HEK293 (cell line): ENCODE data around the gene SLC26A6.

Source experiments
- CTCF ChIA-PET: fragments of 350-600 bp; formaldehyde crosslinking; extraction: SDS; loops from one replicate; lab custom pipeline; 2021; ENCODE audit warnings: antibody characterized with exemption; lab: Yijun Ruan, JAX
- POLR2A ChIA-PET: fragments of 300-600 bp; formaldehyde crosslinking; extraction: SDS; loops from one replicate; lab custom pipeline; 2020; ENCODE audit warnings: antibody characterized with exemption, inconsistent platforms; lab: Yijun Ruan, JAX
- H3K27ac ChIP-seq: fragments of 200-500 bp; sonication (Bioruptor generic); 2 replicates; pipeline ENCODE4 v1.5.1; 2014; ENCODE audit warnings: low read depth, low read length, control low read depth, inconsistent platforms; ENCODE audit errors: extremely low read depth
- H3K36me3 ChIP-seq, 2 experiments: fragments of 200-500 bp in 1 of 2; sonication (Bioruptor generic) in 1 of 2; 1 replicate in 1 of 2; 2 replicates in 1 of 2; pipeline ENCODE4 v1.5.1; 2014 to 2017; ENCODE audit warnings: inconsistent platforms in 2 of 2, low read length in 2 of 2; ENCODE audit not compliant: control insufficient read depth in 2 of 2, insufficient read depth in 1 of 2
- H3K4me1 ChIP-seq: fragments of 200-500 bp; sonication (Bioruptor generic); 2 replicates; pipeline ENCODE4 v1.5.1; 2014; ENCODE audit warnings: mild to moderate bottlenecking, low read length, inconsistent platforms; ENCODE audit not compliant: control insufficient read depth, insufficient read depth
- H3K4me3 ChIP-seq: 2 replicates; pipeline ENCODE4 v1.5.1; 2011; ENCODE audit warnings: low read depth, mild to moderate bottlenecking, control low read depth, low read length, moderate library complexity
- H3K9me3 ChIP-seq: fragments of 200-500 bp; sonication (Bioruptor generic); 2 replicates; pipeline ENCODE4 v1.5.1; 2014; ENCODE audit warnings: low read depth, low read length, inconsistent platforms; ENCODE audit not compliant: control insufficient read depth, insufficient read depth
- BCL11A ChIP-seq: fragments of 450-650 bp; formaldehyde crosslinking; IDR thresholded peaks from 2 replicates; pipeline ENCODE4 v1.5.1; 2016; ENCODE audit warnings: low read depth, missing biosample characterization, missing genetic modification characterization
- ZNF133 ChIP-seq: fragments of 450-650 bp; formaldehyde crosslinking; IDR thresholded peaks from 2 replicates; pipeline ENCODE4 v1.5.1; 2016; ENCODE audit warnings: missing biosample characterization, missing genetic modification characterization
- ZNF366 ChIP-seq: fragments of 450-650 bp; formaldehyde crosslinking; conservative IDR thresholded peaks from 2 replicates; pipeline ENCODE4 v1.5.1; 2016; ENCODE audit warnings: missing biosample characterization, missing genetic modification characterization
- ZNF391 ChIP-seq: fragments of 450-650 bp; formaldehyde crosslinking; IDR thresholded peaks from 2 replicates; pipeline ENCODE4 v1.5.1; 2016; ENCODE audit warnings: low read depth, missing biosample characterization, missing genetic modification characterization, borderline replicate concordance
- ZNF548 ChIP-seq: fragments of 450-650 bp; formaldehyde crosslinking; IDR thresholded peaks from 2 replicates; pipeline ENCODE4 v1.5.1; 2016; ENCODE audit warnings: missing biosample characterization, missing genetic modification characterization
- ZNF837 ChIP-seq: fragments of 450-650 bp; formaldehyde crosslinking; IDR thresholded peaks from 2 replicates; pipeline ENCODE4 v1.5.1; 2016; ENCODE audit warnings: missing biosample characterization, missing genetic modification characterization
- TF ChIP-seq, protein P1 (sequence below): fragments of 450-650 bp; formaldehyde crosslinking; conservative IDR thresholded peaks from 2 replicates; pipeline ENCODE4 v1.5.1; 2016; ENCODE audit warnings: low read depth, missing biosample characterization, missing genetic modification characterization
- TF ChIP-seq, protein P2 (sequence below): fragments of 450-650 bp; formaldehyde crosslinking; IDR thresholded peaks from 2 replicates; pipeline ENCODE4 v1.5.1; 2016; ENCODE audit warnings: missing biosample characterization, missing genetic modification characterization, borderline replicate concordance
- TF ChIP-seq, protein P3 (sequence below): fragments of 450-650 bp; formaldehyde crosslinking; IDR thresholded peaks from 2 replicates; pipeline ENCODE4 v1.5.1; 2016; ENCODE audit warnings: missing biosample characterization, missing genetic modification characterization, borderline replicate concordance

SLC26A6 gene

DNA sequence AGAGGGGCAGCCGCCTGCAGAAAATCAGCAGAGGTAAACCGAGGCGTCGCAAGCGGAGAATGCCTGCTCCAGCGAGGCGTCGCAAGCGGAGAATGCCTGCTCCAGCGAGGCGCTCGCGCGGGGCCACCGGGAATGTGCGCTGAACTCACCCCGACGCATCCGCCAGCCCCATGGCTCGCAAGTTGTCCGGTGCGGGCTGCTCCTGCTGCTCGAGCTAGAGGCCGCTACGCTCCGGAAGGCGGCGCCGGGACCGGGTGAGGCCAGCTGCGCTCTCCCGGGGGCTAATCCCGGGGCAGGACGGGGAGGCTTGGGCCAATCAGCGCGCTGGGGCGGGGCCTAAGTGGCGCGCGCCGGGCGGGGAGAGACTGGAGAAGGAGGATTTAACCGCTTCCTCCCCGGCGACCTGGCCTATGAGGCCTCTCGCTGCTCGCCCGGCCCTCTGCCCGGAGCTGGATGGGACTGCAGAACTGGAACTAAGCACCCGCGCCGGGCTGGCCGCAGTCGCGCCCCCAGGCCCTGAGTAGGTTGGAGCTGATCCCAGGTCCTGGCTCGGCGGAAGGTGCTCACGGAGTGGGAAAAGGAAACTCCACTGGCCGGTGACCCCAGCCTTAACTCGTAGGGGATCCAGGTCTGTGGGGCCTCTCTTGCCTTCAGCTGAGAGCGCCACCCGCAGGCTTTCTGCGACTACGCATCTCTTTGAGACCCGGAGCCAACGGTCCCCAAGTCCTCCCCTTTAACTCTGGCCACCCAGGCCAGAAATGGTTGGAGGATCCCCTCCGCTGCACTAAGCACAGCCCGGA is at the start of gene SLC26A6 (continued):
- TF ChIP-seq, protein P1, sequence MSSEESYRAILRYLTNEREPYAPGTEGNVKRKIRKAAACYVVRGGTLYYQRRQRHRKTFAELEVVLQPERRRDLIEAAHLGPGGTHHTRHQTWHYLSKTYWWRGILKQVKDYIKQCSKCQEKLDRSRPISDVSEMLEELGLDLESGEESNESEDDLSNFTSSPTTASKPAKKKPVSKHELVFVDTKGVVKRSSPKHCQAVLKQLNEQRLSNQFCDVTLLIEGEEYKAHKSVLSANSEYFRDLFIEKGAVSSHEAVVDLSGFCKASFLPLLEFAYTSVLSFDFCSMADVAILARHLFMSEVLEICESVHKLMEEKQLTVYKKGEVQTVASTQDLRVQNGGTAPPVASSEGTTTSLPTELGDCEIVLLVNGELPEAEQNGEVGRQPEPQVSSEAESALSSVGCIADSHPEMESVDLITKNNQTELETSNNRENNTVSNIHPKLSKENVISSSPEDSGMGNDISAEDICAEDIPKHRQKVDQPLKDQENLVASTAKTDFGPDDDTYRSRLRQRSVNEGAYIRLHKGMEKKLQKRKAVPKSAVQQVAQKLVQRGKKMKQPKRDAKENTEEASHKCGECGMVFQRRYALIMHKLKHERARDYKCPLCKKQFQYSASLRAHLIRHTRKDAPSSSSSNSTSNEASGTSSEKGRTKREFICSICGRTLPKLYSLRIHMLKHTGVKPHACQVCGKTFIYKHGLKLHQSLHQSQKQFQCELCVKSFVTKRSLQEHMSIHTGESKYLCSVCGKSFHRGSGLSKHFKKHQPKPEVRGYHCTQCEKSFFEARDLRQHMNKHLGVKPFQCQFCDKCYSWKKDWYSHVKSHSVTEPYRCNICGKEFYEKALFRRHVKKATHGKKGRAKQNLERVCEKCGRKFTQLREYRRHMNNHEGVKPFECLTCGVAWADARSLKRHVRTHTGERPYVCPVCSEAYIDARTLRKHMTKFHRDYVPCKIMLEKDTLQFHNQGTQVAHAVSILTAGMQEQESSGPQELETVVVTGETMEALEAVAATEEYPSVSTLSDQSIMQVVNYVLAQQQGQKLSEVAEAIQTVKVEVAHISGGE: peak; percentile 55; the same call in 1 of the 2 replicates
- TF ChIP-seq, protein P2, sequence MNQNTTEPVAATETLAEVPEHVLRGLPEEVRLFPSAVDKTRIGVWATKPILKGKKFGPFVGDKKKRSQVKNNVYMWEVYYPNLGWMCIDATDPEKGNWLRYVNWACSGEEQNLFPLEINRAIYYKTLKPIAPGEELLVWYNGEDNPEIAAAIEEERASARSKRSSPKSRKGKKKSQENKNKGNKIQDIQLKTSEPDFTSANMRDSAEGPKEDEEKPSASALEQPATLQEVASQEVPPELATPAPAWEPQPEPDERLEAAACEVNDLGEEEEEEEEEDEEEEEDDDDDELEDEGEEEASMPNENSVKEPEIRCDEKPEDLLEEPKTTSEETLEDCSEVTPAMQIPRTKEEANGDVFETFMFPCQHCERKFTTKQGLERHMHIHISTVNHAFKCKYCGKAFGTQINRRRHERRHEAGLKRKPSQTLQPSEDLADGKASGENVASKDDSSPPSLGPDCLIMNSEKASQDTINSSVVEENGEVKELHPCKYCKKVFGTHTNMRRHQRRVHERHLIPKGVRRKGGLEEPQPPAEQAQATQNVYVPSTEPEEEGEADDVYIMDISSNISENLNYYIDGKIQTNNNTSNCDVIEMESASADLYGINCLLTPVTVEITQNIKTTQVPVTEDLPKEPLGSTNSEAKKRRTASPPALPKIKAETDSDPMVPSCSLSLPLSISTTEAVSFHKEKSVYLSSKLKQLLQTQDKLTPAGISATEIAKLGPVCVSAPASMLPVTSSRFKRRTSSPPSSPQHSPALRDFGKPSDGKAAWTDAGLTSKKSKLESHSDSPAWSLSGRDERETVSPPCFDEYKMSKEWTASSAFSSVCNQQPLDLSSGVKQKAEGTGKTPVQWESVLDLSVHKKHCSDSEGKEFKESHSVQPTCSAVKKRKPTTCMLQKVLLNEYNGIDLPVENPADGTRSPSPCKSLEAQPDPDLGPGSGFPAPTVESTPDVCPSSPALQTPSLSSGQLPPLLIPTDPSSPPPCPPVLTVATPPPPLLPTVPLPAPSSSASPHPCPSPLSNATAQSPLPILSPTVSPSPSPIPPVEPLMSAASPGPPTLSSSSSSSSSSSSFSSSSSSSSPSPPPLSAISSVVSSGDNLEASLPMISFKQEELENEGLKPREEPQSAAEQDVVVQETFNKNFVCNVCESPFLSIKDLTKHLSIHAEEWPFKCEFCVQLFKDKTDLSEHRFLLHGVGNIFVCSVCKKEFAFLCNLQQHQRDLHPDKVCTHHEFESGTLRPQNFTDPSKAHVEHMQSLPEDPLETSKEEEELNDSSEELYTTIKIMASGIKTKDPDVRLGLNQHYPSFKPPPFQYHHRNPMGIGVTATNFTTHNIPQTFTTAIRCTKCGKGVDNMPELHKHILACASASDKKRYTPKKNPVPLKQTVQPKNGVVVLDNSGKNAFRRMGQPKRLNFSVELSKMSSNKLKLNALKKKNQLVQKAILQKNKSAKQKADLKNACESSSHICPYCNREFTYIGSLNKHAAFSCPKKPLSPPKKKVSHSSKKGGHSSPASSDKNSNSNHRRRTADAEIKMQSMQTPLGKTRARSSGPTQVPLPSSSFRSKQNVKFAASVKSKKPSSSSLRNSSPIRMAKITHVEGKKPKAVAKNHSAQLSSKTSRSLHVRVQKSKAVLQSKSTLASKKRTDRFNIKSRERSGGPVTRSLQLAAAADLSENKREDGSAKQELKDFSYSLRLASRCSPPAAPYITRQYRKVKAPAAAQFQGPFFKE (tag by site-specific recombination): no peak

- POLR2A ChIA-PET: interaction anchor here (0.6 kb wide), 1 partner anchor 234 kb away, joined by 3 read pairs; no protein-coding TSS in a partner anchor
- TF ChIP-seq ZNF548 (tag by site-specific recombination) (no peak), BCL11A (tag by site-specific recombination) (no peak)
- TF ChIP-seq, protein P3, sequence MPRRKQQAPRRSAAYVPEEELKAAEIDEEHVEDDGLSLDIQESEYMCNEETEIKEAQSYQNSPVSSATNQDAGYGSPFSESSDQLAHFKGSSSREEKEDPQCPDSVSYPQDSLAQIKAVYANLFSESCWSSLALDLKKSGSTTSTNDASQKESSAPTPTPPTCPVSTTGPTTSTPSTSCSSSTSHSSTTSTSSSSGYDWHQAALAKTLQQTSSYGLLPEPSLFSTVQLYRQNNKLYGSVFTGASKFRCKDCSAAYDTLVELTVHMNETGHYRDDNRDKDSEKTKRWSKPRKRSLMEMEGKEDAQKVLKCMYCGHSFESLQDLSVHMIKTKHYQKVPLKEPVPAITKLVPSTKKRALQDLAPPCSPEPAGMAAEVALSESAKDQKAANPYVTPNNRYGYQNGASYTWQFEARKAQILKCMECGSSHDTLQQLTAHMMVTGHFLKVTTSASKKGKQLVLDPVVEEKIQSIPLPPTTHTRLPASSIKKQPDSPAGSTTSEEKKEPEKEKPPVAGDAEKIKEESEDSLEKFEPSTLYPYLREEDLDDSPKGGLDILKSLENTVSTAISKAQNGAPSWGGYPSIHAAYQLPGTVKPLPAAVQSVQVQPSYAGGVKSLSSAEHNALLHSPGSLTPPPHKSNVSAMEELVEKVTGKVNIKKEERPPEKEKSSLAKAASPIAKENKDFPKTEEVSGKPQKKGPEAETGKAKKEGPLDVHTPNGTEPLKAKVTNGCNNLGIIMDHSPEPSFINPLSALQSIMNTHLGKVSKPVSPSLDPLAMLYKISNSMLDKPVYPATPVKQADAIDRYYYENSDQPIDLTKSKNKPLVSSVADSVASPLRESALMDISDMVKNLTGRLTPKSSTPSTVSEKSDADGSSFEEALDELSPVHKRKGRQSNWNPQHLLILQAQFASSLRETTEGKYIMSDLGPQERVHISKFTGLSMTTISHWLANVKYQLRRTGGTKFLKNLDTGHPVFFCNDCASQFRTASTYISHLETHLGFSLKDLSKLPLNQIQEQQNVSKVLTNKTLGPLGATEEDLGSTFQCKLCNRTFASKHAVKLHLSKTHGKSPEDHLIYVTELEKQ (tag by site-specific recombination): no peak
- CTCF ChIA-PET: interaction anchor here (0.6 to 2.6 kb wide), 7 partner anchors 11 to 284 kb away, joined by 3 to 13 read pairs (median 4); no protein-coding TSS in a partner anchor
- H3K36me3 ChIP-seq: peaks cover 6 to 65% of the 10 kb centered on the region in 2 experiments; a peak in 2 of 3 replicates
- peaks cover 9% of the 10 kb centered on the region for H3K4me1 ChIP-seq
- peak overlapping the region; percentile 98 for H3K4me3 ChIP-seq
- H3K27ac ChIP-seq: no peak overlapping the region
- no peaks in the 10 kb centered on the region for H3K9me3 ChIP-seq
Observed at GRCh38 chr3:48684480-48685143, 49.4 kb upstream of the SLC26A6 start.

GRCh38 chr3:48684054-48684349 is 48.7 kb upstream of the SLC26A6 start:
- Histone ChIP-seq H3K4me1 (peaks cover 9% of the 10 kb centered on the region), H3K9me3 (no peaks in the 10 kb centered on the region), H3K27ac (no peak overlapping the region), H3K36me3 (peaks cover 2 to 65% of the 10 kb centered on the region in 2 experiments; a peak in 2 of 3 replicates), H3K4me3 (no peak overlapping the region; the same call in 1 of the 2 replicates)
- ChIA-PET CTCF (interaction anchor here (0.6 to 2.6 kb wide), 6 partner anchors 11 to 283 kb away, joined by 3 to 13 read pairs (median 4); no protein-coding TSS in a partner anchor), POLR2A (interaction anchor here (0.6 kb wide), 1 partner anchor 233 kb away, joined by 3 read pairs; no protein-coding TSS in a partner anchor)
- TF ChIP-seq ZNF133 (tag by site-specific recombination) (no peak), ZNF366 (peak; percentile 42; the same call in 1 of the 2 replicates), ZNF837 (tag by site-specific recombination) (no peak), ZNF391 (tag by site-specific recombination) (0 out of 2 replicates have a peak, but pooled peaks have one; percentile 15)
